Glomerular visceral epithelial cell (primary cell): ENCODE results near the gene CDC42BPA.
"Not testable (repeated sequence)": the region's sequence is repeated elsewhere in the genome, so short reads cannot be mapped to it uniquely, and the experiment has no call there.

ENCODE experiments used
- DNase-seq: peaks from one replicate; pipeline ENCODE4 v3.0.0-alpha.2; 2016; ENCODE audit errors: extremely low spot score

CDC42BPA gene

DNA sequence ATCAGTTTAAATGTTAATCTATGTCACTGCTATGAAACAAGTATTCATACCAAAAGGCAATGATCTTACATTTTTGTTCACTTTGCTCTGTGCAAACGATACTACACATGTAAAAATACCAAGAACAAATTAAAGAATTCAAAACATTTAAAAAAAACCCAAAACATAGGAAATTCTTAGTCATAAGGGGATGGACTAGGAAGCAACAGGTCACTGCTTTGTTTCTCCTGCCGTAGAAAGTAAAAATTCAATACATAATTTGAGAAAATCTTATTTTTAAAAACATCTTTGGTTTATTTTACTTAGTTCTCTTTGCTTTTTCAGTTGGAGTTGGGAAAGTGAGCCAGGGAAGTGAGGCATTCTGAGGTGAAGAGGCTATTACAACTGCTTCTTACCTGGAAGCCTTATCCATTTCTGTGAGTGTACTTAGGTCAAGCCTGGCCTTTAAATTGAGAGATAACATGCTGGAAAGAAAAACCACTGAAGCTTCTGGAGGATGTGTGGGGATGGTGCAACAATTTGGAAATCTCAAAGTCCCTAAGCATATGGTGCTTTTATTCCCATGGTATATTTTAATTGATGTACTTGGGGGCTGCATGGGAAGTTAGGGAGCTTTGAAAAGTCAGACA is 183.5 kb downstream of the CDC42BPA start:
- DNase-seq = no peak

DNA sequence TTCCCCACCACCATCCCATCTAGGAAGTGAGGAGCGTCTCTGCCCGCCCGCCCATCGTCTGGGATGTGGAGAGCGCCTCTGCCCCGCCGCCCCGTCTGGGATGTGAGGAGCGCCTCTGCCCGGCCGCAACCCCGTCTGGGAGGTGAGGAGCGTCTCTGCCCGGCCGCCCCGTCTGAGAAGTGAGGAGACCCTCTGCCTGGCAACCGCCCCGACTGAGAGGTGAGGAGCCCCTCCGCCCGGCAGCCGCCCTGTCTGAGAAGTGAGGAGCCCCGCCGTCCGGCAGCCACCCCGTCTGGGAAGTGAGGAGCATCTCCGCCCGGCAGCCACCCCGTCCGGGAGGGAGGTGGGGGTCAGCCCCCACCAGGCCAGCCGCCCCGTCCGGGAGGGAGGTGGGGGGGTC is 185.6 kb downstream of the CDC42BPA start:
- DNase-seq = not testable (repeated sequence)

DNA sequence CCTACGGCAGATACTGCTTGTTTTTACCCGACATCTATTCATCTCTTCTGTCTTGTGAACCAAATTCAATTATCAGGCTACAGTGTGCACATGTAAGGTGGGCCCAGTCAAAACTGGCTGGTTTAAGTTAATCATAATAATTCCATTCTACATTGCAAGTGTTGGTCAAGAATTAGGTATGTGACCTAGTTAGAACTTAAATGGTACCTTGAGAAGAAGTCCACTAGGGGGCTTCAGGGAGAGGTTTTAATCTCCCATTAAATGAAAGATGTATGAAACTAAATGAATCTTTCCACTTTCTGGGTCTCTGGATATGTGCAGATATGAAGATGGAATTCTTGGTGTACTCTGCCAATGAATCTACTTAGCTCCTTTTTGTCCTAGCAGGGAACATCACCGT is 187.1 kb downstream of the CDC42BPA start:
- peak; percentile 32 for DNase-seq

DNA sequence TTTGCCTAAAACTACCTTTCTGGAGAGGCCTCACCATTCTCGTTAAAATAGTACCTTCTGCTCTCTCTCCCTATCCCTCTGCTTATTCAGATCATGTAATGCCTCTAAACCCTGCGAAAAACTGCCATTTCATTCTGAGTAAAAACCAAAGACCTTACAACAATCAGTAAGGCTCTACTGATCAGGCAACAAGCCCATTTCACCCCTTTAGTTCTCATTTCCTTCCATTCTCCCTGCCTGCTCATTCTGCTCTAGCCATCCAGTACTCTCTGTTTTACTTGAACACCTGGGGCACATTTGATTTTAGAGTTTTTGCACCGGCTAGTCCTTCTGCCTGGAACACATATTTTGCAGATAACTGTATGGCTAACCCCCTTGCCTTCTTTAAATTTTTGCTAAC is 190.4 kb downstream of the CDC42BPA start:
- no peak for DNase-seq

DNA sequence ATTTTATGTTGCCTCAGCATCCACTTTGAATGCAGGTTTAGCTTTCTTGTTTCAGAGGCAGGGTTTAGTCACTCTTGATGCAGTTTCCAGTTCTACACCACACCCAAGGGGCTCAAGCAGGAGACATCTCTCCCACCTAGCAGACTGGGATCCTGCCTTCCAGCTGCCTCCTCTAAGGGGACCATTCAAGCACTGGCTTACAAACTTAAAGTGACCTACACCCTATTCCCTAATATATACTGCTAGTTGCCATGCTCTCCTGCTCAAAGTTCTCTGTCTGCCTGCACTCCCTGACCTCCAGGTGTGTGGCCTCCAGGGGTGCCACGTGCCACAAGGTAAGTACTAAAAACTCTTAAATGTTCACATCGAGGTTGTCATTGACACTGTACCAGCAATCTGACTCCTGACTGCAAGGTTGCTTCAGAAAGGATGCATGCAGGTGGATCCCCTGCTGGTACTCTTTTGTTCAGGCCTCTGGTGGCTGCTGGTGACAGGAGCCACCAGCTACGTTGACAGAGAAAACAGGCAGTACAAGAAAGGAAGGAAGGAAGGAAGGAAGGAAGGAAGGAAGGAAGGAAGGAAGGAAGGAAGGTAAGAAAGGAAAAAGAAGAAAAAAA is 192.3 kb downstream of the CDC42BPA start:
- no peak for DNase-seq

DNA sequence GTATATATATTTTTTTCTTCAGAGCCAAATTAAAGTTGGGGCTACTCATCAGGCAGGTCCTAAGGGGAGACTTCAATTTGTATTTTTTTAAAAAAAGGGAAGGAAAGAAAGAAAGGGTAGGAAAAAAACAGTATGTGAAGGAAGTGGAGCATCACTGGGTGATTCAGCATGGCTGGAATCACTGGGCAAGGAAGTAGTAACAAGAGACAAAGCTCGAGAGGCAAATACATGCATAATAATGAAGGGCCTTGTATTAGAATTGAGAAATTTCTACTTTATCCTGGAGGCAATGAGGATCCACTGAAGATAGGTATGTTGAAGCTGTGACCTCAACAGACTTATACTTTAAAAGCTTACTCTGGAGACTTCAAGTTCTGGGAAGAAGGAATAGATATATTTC is 193.8 kb downstream of the CDC42BPA start:
- DNase-seq = no peak

DNA sequence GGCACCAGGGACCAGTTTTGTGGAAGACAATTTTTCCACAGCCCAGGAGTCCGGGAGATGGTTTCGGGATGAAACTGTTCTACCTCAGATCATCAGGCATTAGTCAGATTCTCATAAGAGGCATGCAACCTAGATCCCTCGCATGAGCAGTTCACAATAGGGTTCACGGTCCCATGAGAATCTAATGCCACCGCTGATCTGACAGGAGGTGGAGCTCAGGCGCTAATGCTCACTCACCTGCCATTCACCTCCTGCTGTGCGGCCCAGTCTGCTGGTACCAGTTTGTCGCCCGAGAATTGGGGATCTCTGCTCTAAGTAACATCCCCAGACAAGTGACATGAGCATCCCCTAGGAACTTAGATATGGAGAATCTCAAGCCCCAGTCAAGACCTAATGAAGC is 197.5 kb downstream of the CDC42BPA start:
- DNase-seq = no peak

DNA sequence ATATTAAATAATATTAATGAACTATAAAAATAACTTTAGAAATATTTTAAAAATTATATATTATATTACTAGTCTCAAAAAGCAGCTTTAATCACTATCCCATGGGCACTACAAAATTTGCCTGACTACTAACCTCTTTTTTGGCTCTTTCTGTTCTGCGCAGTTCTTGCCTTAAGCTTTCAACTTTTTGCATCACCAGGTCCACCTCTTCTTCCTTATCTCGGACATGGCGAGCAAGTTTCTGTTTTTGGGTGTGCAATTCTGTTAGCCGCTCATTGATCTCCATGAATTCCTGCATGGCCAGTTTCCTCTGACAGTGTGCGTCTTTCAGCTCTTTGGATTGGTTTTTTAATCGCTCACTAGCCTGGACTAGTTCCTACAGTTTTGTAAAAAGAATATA is 205.8 kb downstream of the CDC42BPA start:
- DNase-seq = no peak

DNA sequence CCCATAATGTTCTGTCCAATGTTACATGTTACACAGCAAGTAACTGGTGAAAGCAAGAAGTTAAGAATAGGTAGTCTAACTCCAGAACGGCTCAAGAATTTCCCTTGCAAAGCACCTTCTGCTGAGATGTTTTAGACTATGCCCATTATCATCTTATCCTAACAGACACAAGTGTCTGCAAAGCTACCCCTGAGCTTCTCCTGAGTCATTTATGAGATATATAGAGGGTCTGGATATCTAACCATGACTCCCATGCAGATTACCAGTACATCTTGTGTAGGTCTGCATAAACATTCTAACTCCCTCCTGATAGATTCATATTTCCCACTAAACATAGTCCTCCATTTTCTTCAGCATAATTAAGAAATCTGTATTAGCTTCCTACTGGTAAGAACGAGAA is 206.5 kb downstream of the CDC42BPA start:
- DNase-seq = no peak

DNA sequence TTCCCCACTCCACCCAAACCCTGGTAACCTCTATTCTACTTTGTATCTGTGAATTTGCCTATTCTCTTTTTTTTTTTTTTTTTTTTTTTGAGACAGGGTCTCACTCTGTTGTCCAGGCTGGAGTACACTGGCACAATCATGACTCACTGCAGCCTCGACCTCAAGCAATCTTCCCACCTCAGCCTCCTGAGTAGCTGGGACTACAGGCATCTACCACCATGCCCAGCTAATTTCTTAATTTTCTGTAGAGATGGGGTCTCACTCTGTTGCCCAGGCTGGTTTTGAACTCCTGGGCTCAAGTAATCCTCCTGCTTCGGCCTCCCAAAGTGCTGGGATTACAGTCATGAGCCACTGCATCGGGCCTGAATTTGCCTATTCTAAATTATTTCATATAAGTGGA is 213.0 kb downstream of the CDC42BPA start:
- DNase-seq = not testable (repeated sequence)

DNA sequence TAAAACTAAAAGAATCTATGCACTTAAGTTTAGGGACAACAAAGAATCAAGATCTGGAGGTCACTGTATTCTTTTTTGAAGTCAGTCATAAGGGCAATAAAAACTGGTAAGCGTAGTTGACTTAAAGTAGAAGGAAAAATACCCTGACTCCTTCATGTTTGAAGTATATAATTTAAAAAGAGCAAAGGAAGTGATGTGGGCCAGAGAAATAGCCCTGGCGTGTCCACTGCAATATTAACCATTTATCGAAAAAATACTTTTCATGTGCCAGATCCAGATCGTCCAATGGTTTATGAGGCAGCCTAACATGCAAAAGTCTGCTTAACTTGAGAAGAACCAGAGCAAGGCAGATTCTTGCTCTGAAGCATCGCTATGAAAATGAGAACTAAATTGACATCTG is 216.2 kb downstream of the CDC42BPA start:
- no peak for DNase-seq

DNA sequence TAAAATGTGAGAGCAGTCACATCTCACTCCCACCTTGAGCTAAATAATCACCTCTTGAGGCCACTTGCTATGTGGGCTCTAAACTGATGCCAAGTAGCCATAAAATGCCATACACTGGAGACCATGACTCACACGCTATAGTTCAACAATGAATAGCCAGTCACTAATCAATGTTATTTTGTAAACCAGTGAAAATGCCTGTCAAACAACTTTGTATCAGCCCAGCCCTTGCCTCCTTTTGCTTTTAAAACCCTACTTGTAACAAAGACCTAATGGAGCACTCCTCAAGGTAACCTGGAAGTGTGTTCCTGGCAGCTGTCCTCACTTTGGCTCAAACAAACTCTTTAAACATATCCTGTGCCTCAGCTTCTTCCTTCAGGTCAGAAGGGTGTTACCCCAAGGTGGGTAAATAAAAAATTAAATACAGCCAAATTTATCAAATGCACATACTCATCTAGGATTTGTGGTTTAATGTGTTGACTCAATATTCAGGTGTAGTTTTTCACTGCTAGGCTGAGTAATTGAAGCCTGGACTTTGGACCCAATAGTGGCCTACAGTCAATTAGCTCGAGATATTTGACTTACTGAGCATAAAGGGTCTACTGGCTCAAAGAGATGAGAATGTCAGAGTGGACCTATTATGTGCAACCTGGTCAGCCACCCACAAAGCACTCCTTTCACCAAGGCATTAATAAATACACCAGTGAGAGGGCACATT is 223.9 kb downstream of the CDC42BPA start:
- DNase-seq = peak; percentile 2

DNA sequence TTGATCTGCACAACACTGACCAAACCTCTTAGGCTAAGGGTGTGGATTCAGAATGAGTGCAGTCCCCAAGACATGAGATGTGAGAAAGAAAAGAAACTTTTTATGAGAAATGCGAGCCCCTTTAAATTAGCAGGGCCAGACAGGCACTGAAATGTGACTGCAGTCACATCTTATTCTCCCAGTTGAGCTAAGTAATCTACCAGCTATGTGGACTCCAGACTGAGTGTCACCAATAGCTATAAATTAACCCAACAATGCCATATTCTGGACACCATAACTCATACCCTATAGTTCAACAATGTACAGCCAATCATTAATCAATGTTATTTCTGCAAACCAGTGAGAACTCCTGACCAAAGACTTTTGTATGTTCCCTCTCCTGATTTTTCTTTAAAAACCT is 225.0 kb downstream of the CDC42BPA start:
- no peak for DNase-seq

DNA sequence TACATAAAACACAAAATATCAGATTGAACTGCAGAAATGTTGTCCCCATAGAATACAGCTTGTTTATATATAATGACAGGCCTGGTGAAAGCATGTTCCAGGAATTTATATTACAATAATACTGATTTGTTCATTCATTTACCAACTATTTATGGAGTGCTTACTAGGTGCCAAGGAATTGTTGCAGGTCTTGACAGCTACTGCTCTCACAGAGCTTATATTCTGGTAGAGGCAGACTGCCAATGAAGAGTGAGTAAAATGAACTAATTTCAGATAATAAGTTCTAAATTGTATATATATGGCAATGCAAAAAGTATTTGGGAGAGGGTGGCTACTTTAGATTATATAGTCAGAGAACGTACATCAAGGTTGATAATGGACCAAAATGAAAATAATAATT is 226.2 kb downstream of the CDC42BPA start:
- no peak for DNase-seq

DNA sequence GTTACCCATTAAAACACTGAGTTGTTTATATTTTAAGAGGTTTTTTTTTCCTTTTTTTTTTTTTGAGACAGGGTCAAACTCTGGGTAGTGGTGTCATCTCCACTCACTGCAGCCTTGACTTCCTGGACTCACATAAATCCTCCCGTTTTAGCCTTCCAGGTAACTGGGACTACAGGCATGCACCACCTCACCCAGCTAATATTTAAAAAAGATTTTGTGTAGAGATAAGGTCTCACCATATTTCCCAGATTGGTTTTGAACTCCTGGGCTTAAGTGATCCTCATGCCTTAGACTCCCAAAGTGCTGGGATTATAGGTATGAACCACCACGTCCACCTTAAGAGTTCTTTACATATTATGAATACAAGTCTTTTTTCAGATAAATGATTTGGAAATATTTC is 231.7 kb downstream of the CDC42BPA start:
- DNase-seq = no peak

DNA sequence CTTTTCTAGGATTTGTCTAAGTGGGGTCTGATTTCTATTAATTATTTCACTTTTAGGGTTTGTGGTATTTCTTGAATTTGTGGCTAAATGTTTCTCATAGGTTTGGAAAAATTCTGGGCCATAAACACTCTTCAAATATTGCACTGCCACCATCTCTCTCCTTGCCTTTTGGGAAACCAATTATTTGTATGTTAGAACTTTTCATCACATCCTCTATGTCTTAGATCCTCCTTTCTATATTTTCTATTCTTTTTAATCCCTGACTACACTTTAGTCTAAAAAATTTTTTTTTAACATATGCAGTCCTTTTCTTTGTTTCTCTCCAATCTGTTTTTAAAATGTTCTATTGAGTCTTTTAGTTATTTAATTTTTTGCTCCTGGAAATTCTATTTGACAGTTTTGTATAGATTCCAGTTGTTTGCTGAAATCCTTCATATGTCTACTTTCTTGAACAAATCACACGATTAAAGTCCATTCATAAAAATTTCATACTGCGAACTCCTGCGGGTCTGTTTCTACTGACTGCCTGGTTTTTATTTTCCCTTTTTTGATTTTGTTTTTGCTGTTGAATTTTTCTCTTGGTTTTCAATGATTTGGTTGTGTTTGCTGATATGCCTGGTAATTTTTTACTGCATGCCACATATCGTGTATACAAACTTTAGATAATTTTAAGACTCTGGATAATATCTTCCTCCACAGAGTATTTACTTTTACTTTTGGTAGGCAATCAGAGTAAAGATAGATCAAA is 235.1 kb downstream of the CDC42BPA start:
- DNase-seq = no peak

DNA sequence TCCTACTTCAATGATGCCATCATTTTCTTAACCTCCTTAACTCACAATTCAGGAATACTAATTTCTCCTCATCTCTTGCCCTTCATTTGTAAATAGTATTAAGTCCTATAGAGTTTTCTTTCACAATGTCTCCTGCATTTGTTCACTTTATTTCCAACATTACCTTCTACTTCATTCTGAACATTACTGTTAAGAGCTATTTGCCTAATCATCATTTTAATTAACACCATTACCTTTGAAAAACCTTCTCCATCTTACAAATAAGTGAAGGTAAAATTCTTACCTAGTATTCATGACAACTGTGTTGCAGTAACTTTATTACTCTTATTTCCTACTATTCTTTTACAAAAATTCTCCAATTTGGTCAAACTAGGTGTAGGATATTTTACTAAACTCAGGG is 240.5 kb downstream of the CDC42BPA start:
- DNase-seq = no peak

DNA sequence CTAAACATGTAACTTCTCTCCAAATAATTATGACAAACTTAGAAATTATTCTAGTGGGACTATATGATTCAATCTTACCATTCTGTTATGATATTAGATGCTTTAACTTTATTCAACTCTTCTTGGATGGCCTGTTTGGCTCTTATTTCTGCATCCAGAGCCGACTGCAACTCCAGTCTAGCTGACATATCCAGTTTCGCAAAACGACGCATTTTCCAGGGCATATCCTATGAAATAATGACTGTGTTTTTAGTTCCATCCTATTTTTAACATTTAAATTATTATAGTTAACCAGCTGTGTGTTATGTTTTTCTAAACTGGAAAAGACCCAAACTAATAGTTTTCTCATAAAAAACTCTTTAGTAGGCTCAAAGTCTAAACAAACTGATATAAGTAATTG is 244.5 kb downstream of the CDC42BPA start:
- DNase-seq = no peak

DNA sequence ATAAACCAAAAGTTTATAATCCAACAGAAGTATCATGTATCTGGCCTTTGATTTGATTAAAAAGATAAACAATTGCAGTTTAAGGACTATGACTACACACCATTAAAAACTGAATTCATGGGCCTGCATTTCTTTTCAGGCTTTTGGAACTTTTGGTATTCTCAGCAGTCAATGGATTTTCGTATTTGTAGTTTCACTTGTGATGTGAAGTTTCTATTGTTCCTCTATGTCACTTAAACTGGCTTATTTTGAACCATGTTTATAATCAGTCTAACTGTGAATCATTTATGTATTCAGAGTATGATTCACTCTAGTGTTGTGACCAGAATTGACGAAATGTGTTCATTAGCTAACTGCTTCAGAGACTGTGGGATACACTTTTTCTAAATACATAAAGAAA is 245.3 kb downstream of the CDC42BPA start:
- no peak for DNase-seq

DNA sequence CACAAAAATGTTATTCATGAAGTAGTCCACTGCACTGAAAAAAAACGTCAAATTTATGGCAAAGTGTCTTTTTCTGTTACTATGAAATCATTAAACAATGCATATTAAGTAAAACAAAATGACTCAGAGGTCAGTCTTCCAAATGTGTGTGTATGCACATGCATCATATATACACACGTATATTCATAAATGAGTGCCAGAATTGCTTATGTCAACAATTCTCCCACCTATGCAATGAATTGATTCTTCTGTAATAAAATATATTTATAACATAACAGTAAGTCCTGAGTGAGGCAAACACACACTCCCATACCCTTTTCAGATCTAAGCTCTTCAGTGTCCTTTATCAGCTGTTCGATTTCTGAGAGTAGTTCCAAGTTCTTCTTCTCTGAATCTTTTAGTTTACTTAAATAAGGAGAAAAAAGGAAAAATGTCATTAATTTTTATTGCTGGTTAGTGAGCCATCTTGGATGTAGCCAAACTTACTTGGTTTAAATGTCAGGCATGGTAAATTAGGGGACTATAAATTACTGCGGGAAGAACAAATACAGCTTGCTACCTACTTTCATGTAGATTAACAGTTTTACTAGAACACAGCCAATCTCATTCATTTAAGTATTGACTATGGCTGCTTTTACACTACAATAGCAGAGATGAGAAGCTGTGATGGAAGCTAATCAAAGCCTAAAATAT is 246.3 kb downstream of the CDC42BPA start:
- DNase-seq = no peak

DNA sequence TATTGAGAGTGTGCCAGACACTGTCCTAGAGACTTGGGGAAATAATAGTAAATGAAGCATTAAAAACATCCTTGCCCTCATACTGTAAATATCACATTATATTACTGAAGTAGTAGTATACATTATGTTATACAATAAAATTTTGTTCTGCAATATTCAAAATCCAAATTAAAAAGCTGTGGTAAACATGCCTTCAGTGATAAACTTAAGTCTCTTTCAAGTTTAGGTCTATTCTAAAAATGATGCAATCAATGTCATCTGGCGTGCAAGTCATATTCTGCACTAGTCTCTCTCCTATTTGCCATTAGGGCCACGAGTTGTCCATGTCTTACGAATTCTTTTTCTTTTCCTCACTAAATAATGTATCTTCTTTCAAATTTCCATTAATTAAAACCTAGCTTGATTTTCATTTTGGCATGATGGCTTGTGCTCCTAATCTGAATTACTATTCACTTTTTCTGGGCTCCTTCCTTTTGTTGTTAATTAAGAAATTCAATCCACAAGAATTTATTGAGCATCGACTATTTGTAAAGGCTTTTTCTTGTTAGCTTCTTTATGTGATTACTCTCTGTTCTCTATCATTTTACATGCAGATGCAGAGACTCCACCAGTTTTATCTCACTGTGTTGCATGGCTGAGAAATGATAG is 247.5 kb downstream of the CDC42BPA start:
- no peak for DNase-seq

DNA sequence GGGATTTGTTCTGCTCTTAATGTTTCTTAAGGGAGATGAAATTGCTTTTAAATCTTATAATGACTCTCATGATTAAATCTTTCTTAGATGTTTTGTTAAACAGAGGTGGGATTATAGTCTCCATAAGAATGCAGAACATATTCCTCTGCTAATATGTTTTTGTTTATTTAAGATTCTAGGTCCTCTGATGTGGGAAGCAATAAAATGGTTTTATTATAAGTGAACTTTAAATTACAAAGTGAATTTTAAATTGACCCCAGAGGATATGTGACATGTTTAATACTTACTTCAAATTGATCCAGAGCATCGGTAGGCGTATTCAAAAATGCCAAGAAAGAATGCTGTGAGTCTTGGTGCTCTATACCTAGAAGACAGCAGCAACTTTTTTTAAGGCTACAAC is 248.8 kb downstream of the CDC42BPA start:
- no peak for DNase-seq
